OCI-LY3 (cell line): ENCODE data around the gene YY2.

ENCODE experiments used
- H2AFZ ChIP-seq: fragments of 200-600, 300-600 bp; shearing (Covaris generic); 2 replicates; pipeline ENCODE4 v1.6.0; 2014; ENCODE audit warnings: antibody characterized with exemption, low read depth, low read length
- H3K27ac ChIP-seq: fragments of 200-600, 300-600 bp; sonication (generic); 2 replicates; pipeline ENCODE4 v1.5.1; 2014; ENCODE audit warnings: mild to moderate bottlenecking, low read length, moderate library complexity, mixed read lengths
- H3K27me3 ChIP-seq: fragments of 200-600, 300-600 bp; sonication (generic); 2 replicates; pipeline ENCODE4 v1.6.1; 2014; ENCODE audit warnings: low read depth, low read length, mixed read lengths
- H3K36me3 ChIP-seq: fragments of 200-600, 300-600 bp; sonication (generic); replicated peaks from 2 replicates; pipeline ENCODE3; 2014; ENCODE audit warnings: low read depth, low read length, mixed read lengths
- H3K4me1 ChIP-seq: fragments of 300-600, 200-600 bp; sonication (generic); 2 replicates; pipeline ENCODE4 v1.6.1; 2014; ENCODE audit warnings: low read length, mixed read lengths
- H3K4me2 ChIP-seq: fragments of 200-600, 300-600 bp; sonication (generic); 2 replicates; pipeline ENCODE4 v1.6.1; 2014; ENCODE audit warnings: low read length, mixed read lengths
- H3K4me3 ChIP-seq: fragments of 300-600, 200-600 bp; sonication (generic); 2 replicates; pipeline ENCODE4 v1.5.1; 2014; ENCODE audit warnings: antibody characterized with exemption, mild to moderate bottlenecking, low read length, moderate library complexity
- H3K79me2 ChIP-seq: fragments of 300-600, 200-600 bp; shearing (Covaris generic); 2 replicates; pipeline ENCODE4 v1.6.1; 2014; ENCODE audit warnings: mild to moderate bottlenecking, low read length, mixed read lengths
- H3K9ac ChIP-seq: fragments of 300-600, 200-600 bp; shearing (Covaris generic); 2 replicates; pipeline ENCODE4 v1.6.0; 2014; ENCODE audit warnings: mild to moderate bottlenecking, low read length, moderate library complexity
- H3K9me3 ChIP-seq: fragments of 200-600, 300-600 bp; shearing (Covaris generic); 2 replicates; pipeline ENCODE4 v1.6.1; 2014; ENCODE audit warnings: low read length, mixed read lengths; ENCODE audit not compliant: insufficient read depth
- H4K20me1 ChIP-seq: fragments of 200-600, 300-600 bp; sonication (generic); 2 replicates; pipeline ENCODE4 v1.6.1; 2016; ENCODE audit warnings: low read length, mixed read lengths; ENCODE audit not compliant: insufficient read depth
- EZH2phosphoT487 ChIP-seq: fragments of 200-600 bp; shearing (Covaris generic); IDR thresholded peaks from 2 replicates; pipeline ENCODE4 v1.6.1; 2018; ENCODE audit warnings: antibody characterized with exemption, mixed run types, low read depth
- TF ChIP-seq, protein P1 (sequence below): fragments of 200-600, 300-600 bp; sonication (generic); IDR thresholded peaks from 2 replicates; pipeline ENCODE4 v1.5.1; 2014; ENCODE audit warnings: antibody characterized with exemption, low read length, low read depth

The YY2 gene

GRCh38 chrX:21840193-21840545, 15.6 kb upstream of the YY2 start:
- Histone ChIP-seq H3K27ac (peak overlapping the region; percentile 62), H3K4me3 (peak overlapping the region; percentile 84), H3K36me3 (no peaks in the 10 kb centered on the region), H3K4me2 (peak overlapping the region; percentile 98), H2AFZ (peak overlapping the region; percentile 82; the same call in 1 of the 2 replicates), H4K20me1 (no peaks in the 10 kb centered on the region), H3K9ac (peak overlapping the region; percentile 93), H3K79me2 (peaks cover 16% of the 10 kb centered on the region), H3K9me3 (no peaks in the 10 kb centered on the region), H3K4me1 (peaks cover 11% of the 10 kb centered on the region; the same call in 1 of the 2 replicates), H3K27me3 (no peaks in the 10 kb centered on the region)
- TF ChIP-seq, protein P1, sequence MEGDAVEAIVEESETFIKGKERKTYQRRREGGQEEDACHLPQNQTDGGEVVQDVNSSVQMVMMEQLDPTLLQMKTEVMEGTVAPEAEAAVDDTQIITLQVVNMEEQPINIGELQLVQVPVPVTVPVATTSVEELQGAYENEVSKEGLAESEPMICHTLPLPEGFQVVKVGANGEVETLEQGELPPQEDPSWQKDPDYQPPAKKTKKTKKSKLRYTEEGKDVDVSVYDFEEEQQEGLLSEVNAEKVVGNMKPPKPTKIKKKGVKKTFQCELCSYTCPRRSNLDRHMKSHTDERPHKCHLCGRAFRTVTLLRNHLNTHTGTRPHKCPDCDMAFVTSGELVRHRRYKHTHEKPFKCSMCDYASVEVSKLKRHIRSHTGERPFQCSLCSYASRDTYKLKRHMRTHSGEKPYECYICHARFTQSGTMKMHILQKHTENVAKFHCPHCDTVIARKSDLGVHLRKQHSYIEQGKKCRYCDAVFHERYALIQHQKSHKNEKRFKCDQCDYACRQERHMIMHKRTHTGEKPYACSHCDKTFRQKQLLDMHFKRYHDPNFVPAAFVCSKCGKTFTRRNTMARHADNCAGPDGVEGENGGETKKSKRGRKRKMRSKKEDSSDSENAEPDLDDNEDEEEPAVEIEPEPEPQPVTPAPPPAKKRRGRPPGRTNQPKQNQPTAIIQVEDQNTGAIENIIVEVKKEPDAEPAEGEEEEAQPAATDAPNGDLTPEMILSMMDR = no peak
- no peak for TF ChIP-seq EZH2phosphoT487

DNA sequence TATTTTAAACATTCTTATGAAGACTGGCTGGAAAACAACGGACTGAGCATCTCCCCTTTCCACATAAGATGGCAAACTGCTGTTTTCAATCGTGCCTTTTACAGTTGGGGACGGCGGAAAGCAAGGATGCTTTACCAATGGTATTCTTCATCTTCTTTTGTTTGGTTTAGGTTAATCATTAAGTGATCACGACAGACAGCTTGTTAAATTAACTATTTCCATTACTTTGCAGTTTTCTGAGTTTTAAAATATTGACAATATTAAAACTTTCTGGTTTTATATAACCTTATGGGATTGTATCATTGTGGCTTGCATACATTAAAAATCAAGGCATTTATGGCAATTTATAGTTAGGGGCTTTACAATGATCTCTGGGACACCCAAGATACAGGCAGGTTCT, 12.6 kb upstream of the YY2 start:
- Histone ChIP-seq H3K36me3 (peaks cover 5% of the 10 kb centered on the region), H3K4me1 (peaks cover 11% of the 10 kb centered on the region; the same call in 1 of the 2 replicates), H3K9ac (no peak overlapping the region), H3K79me2 (peaks cover 16% of the 10 kb centered on the region), H3K27ac (no peak overlapping the region), H3K4me2 (no peak overlapping the region), H4K20me1 (no peaks in the 10 kb centered on the region), H2AFZ (no peak overlapping the region), H3K27me3 (no peaks in the 10 kb centered on the region), H3K9me3 (no peaks in the 10 kb centered on the region), H3K4me3 (no peak overlapping the region)
- TF ChIP-seq, protein P1 = no peak
- no peak for TF ChIP-seq EZH2phosphoT487

- Histone ChIP-seq H3K9me3 (no peaks in the 10 kb centered on the region), H3K4me3 (no peak overlapping the region)
- no peak for TF ChIP-seq EZH2phosphoT487
- TF ChIP-seq, protein P1 = no peak
These were observed 10.7 kb upstream of the YY2 start for GRCh38 chrX:21845096-21845495.

DNA sequence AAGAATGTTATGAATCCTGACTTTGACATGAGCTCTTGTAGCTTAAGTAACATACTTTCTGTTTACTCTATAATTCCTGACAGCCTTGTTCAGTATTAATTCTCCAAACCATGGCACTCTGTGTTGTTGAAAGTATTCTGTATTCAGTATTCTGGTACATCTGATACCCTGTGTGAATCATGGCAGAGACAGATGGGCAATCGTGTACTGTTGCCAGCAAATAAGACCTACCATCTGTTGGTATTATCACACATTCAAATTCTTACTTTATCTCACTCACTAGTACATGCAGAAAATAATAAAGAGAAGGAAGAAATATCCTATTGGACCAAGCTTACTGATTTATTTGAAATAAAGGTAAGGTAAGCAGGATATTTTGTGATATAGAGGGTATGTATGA, 8.4 kb upstream of the YY2 start:
- Histone ChIP-seq H3K4me1 (no peaks in the 10 kb centered on the region), H4K20me1 (no peaks in the 10 kb centered on the region), H3K27me3 (no peaks in the 10 kb centered on the region), H3K79me2 (no peaks in the 10 kb centered on the region), H2AFZ (no peak overlapping the region), H3K36me3 (peaks cover 9% of the 10 kb centered on the region), H3K4me3 (no peak overlapping the region), H3K9ac (no peak overlapping the region), H3K4me2 (no peak overlapping the region), H3K9me3 (no peaks in the 10 kb centered on the region), H3K27ac (no peak overlapping the region)
- TF ChIP-seq, protein P1 = no peak
- no peak for TF ChIP-seq EZH2phosphoT487

More at GRCh38 chrX:21845096-21845495, 10.7 kb upstream of the YY2 start:
- H3K4me1 ChIP-seq = peaks cover 7% of the 10 kb centered on the region; the same call in 1 of the 2 replicates
- H2AFZ ChIP-seq = no peak overlapping the region
- H3K79me2 ChIP-seq = peaks cover 9% of the 10 kb centered on the region
- H3K27ac ChIP-seq = no peak overlapping the region
- H3K4me2 ChIP-seq = no peak overlapping the region
- H3K36me3 ChIP-seq = peaks cover 5% of the 10 kb centered on the region
- H3K9ac ChIP-seq = no peak overlapping the region
- H4K20me1 ChIP-seq = no peaks in the 10 kb centered on the region
- H3K27me3 ChIP-seq = no peaks in the 10 kb centered on the region
